HepG2 (cell line): Measurements from ENCODE around the gene DHFR. TPM values are rescaled to one million over a fixed set of nuclear protein-coding genes. Genes with fewer than 3 reads are reported as not detected.

Source experiments
- ATF6 ChIP-seq: sonication (generic); formaldehyde crosslinking; conservative IDR thresholded peaks from 2 replicates; pipeline ENCODE4 v1.4.0; 2020; ENCODE audit warnings: missing genetic modification reagents
- ELF3 ChIP-seq: IDR thresholded peaks from 2 replicates; pipeline ENCODE4 v1.6.1; 2016; ENCODE audit warnings: missing genetic modification reagents, missing compliant biosample characterization
- MYC ChIP-seq: sonication (generic); formaldehyde crosslinking; IDR thresholded peaks from 2 replicates; pipeline ENCODE4 v1.9.0; 2021; ENCODE audit warnings: missing genetic modification reagents, borderline replicate concordance
- POLR2AphosphoS5 ChIP-seq: IDR thresholded peaks from 2 replicates; pipeline ENCODE4 v1.6.1; 2012; ENCODE audit warnings: low read depth, low read length
- PRDM4 ChIP-seq: sonication (generic); formaldehyde crosslinking; IDR thresholded peaks from 2 replicates; pipeline ENCODE4 v1.9.0; 2021; ENCODE audit warnings: missing genetic modification reagents, borderline replicate concordance
- SATB2 ChIP-seq: sonication (generic); formaldehyde crosslinking; IDR thresholded peaks from 2 replicates; pipeline ENCODE4 v1.5.0; 2020; ENCODE audit warnings: missing genetic modification reagents
- ZNF101 ChIP-seq: sonication (generic); formaldehyde crosslinking; IDR thresholded peaks from 2 replicates; pipeline ENCODE4 v1.4.0; 2020; ENCODE audit warnings: mild to moderate bottlenecking, low read depth, missing genetic modification reagents, borderline replicate concordance
- ZNF207 ChIP-seq: fragments of 450-650 bp; IDR thresholded peaks from 2 replicates; pipeline ENCODE4 v1.6.1; 2016; ENCODE audit warnings: antibody characterized with exemption, borderline replicate concordance
- ZNF230 ChIP-seq: sonication (generic); formaldehyde crosslinking; IDR thresholded peaks from 2 replicates; pipeline ENCODE4 v1.4.0; 2020; ENCODE audit warnings: mild to moderate bottlenecking, missing genetic modification reagents
- ZNF296 ChIP-seq: sonication (generic); formaldehyde crosslinking; conservative IDR thresholded peaks from 2 replicates; pipeline ENCODE4 v1.5.0; 2020; ENCODE audit warnings: mild to moderate bottlenecking, missing genetic modification reagents
- ZNF329 ChIP-seq: sonication (generic); formaldehyde crosslinking; IDR thresholded peaks from 2 replicates; pipeline ENCODE4 v1.9.0; 2021; ENCODE audit warnings: low read depth, mild to moderate bottlenecking, missing genetic modification reagents
- ZNF362 ChIP-seq: sonication (generic); formaldehyde crosslinking; IDR thresholded peaks from 2 replicates; pipeline ENCODE4 v1.4.0; 2020; ENCODE audit warnings: missing genetic modification reagents, mild to moderate bottlenecking, borderline replicate concordance
- ZNF646 ChIP-seq: sonication (generic); formaldehyde crosslinking; IDR thresholded peaks from 2 replicates; pipeline ENCODE4 v1.9.0; 2021; ENCODE audit warnings: mild to moderate bottlenecking, missing genetic modification reagents
- ZNF674 ChIP-seq: sonication (generic); formaldehyde crosslinking; IDR thresholded peaks from 2 replicates; pipeline ENCODE4 v1.5.0; 2020; ENCODE audit warnings: low read depth, mild to moderate bottlenecking, missing genetic modification reagents
- ZNF747 ChIP-seq: sonication (generic); formaldehyde crosslinking; IDR thresholded peaks from 2 replicates; pipeline ENCODE4 v1.8.1; 2023; ENCODE audit warnings: missing genetic modification reagents, mild to moderate bottlenecking, borderline replicate concordance
- polyA plus RNA-seq, 8 experiments: library from polyadenylated mRNA; depleted of rRNA in 3 of 8; stranded (reverse) in 7 of 8; unstranded in 1 of 8; fragments of >200 nt; fragmentation: Illumina TruSeq in 4 of 8; extraction: Trizol in 4 of 8; gene quantifications; 2 replicates each; pipeline versions ENCODE4 v1.2.1 to v1.2.3, GENCODE V29; 2011 to 2016; ENCODE audit warnings: low read depth in 4 of 8, missing spikeins in 1 of 8, mixed read lengths in 1 of 8; ENCODE audit not compliant: insufficient read depth in 1 of 8
- total RNA-seq, 5 experiments: library from RNA; depleted of rRNA; stranded (reverse); fragments of >200 nt; fragmentation: Illumina TruSeq; extraction: Trizol; gene quantifications; 2 replicates each; pipeline ENCODE4 v1.2.3, GENCODE V29; 2016; ENCODE audit warnings: low read depth in 1 of 5

DHFR gene
- total and polyA plus RNA-seq, 2 of the 13 experiments (the other 11 are each of a cell fraction or from before 2014, with no cell fraction given): 22.8 to 59.0 TPM

GRCh38 chr5:80654391-80655230 is at the start of gene DHFR, which contains the start of gene MSH3 (continued):
- TF ChIP-seq PRDM4 (CRISPR knock-in tag) (0 out of 2 replicates have a peak, but pooled peaks have one; percentile 52), ZNF296 (CRISPR knock-in tag) (no peak), ZNF207 (no peak), ZNF747 (no peak; the same call in 1 of the 2 replicates), SATB2 (0 out of 2 replicates have a peak, but pooled peaks have one; percentile 31), MYC (CRISPR knock-in tag) (peak; percentile 50; the same call in 1 of the 2 replicates), ZNF646 (no peak), ZNF101 (CRISPR knock-in tag) (0 out of 2 replicates have a peak, but pooled peaks have one; percentile 43), ZNF329 (CRISPR knock-in tag) (peak; percentile 45; the same call in 1 of the 2 replicates), ATF6 (CRISPR knock-in tag) (0 out of 2 replicates have a peak, but pooled peaks have one; percentile 12), POLR2AphosphoS5 (peak; percentile 88), ZNF362 (peak; percentile 41; the same call in 1 of the 2 replicates), ZNF230 (no peak), ELF3 (CRISPR knock-in tag) (peak; percentile 57; the same call in 1 of the 2 replicates), ZNF674 (CRISPR knock-in tag) (no peak)
